ENCODE data around the gene DIO3. TPM values are rescaled to one million over a fixed set of nuclear protein-coding genes. Genes with fewer than 3 reads are reported as not detected.

The DIO3 gene
- total and polyA plus RNA-seq, 2 donors (not counting 1 experiment from before 2014, with no cell fraction given) = not detected

DNA sequence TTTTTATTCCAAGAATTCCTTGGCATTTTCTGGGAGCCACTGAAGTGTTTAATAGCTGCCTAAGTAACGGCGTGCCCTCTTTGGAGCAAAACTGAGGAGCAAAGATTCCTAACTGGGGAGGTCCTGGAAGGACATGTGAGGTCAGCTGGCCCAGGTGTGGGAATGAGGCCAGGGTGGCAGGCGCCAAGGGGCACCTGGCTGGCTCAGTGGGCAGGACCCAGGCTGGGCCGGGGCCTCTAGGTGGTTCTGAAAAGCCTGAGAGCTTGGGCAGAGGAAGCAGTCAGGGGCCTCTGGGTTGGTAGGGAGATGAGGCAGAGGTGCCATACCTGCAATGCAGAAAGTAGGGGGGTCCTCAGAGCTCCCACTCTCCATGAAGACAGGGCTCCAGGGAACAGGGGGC lies 27.1 kb upstream of the DIO3 start:
- H3K79me2 ChIP-seq (ENCODE audit: control insufficient read depth, insufficient read depth, low read length) = no peaks in the 10 kb centered on the region
- H3K4me2 ChIP-seq (replicated peaks; ENCODE audit: low read depth, low read length, poor library complexity, severe bottlenecking) = no peak overlapping the region
- intact Hi-C loops (cut with micrococcal nuclease) = no loop called here
- H3K27me3 Mint-ChIP-seq = peaks cover 21% of the 10 kb centered on the region
- no peaks in the 10 kb centered on the region for H3K9me3 Mint-ChIP-seq (ENCODE audit: insufficient read depth)
- CTCF ChIA-PET = no interaction called here
- H3K27ac ChIP-seq (ENCODE audit: low read length in 2 of 2) = no peak overlapping the region
- H3K4me3 Mint-ChIP-seq = no peak overlapping the region
- H3K4me1 ChIP-seq (ENCODE audit: control insufficient read depth in 2 of 2, insufficient read depth in 2 of 2, low read length in 2 of 2) = peaks cover 0 to 4% of the 10 kb centered on the region in 2 donors
- H3K4me1 Mint-ChIP-seq = peaks cover 4% of the 10 kb centered on the region
- POLR2A ChIA-PET = no interaction called here
- no peak overlapping the region for H3K4me3 ChIP-seq (ENCODE audit: control extremely low read depth in 1 of 5, extremely low read depth in 1 of 5, insufficient read depth in 1 of 5, low read depth in 2 of 5, low read length in 4 of 5)
- H4K20me1 ChIP-seq (ENCODE audit: control insufficient read depth, insufficient read depth, low read length, poor library complexity, severe bottlenecking) = no peaks in the 10 kb centered on the region
- peaks cover 0 to 14% (median 0%) of the 10 kb centered on the region in 3 donors for H3K9me3 ChIP-seq (ENCODE audit: control extremely low read depth in 1 of 3, control insufficient read depth in 2 of 3, insufficient read depth in 1 of 3, low read length in 2 of 3)
- H3K27ac Mint-ChIP-seq = no peak overlapping the region
- no peaks in the 10 kb centered on the region for H3K27me3 ChIP-seq (replicated peaks in 1 of 4; ENCODE audit: control extremely low read depth in 1 of 4, control insufficient read depth in 3 of 4, insufficient read depth in 4 of 4, low read length in 3 of 4)
- H3K36me3 ChIP-seq (replicated peaks in 1 of 2; ENCODE audit: control extremely low read depth in 1 of 2, control insufficient read depth in 1 of 2, extremely low read depth in 1 of 2, insufficient read depth in 2 of 2, low read length in 1 of 2) = no peaks in the 10 kb centered on the region
- DNase-seq (no peak), ATAC-seq (ENCODE audit: low read depth) (no peak)
- H2AFZ ChIP-seq (ENCODE audit: insufficient read depth, low read depth, low read length, poor library complexity, severe bottlenecking) = no peak overlapping the region
- TF ChIP-seq, protein P1, sequence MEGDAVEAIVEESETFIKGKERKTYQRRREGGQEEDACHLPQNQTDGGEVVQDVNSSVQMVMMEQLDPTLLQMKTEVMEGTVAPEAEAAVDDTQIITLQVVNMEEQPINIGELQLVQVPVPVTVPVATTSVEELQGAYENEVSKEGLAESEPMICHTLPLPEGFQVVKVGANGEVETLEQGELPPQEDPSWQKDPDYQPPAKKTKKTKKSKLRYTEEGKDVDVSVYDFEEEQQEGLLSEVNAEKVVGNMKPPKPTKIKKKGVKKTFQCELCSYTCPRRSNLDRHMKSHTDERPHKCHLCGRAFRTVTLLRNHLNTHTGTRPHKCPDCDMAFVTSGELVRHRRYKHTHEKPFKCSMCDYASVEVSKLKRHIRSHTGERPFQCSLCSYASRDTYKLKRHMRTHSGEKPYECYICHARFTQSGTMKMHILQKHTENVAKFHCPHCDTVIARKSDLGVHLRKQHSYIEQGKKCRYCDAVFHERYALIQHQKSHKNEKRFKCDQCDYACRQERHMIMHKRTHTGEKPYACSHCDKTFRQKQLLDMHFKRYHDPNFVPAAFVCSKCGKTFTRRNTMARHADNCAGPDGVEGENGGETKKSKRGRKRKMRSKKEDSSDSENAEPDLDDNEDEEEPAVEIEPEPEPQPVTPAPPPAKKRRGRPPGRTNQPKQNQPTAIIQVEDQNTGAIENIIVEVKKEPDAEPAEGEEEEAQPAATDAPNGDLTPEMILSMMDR (IDR thresholded peaks at IDR 0.05) = no peak
- no peak for TF ChIP-seq EZH2 (IDR thresholded peaks at IDR 0.05; ENCODE audit: borderline replicate concordance, insufficient read depth, low read depth, low read length, poor library complexity, severe bottlenecking)
- no peak overlapping the region for H3K9ac ChIP-seq (ENCODE audit: low read length)
- 89% methylated on average over 3 of the region's 4 CpGs for WGBS (ENCODE audit: insufficient coverage)

DNA sequence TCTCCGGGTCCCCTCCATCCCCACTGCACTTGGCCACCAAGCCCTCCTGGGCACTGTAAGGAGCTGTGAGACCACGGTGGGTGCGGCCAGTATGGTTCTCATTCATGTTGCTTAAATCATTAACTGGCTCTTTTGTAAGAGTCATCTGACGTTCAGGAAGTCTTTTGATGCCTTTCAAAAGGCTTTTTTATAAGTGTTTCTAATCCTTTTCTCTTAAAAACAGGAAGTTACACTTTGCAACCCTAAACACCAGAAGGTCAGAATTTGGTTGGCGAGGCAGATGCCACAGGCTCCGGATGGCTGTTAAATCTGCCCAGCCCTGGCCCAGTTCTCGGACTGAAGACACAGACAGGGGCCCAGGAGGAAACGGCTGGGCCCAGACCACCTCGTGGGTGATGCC lies 26.1 kb upstream of the DIO3 start:
- DNase-seq (no peak), ATAC-seq (ENCODE audit: low read depth) (no peak)
- Histone ChIP-seq H3K27ac (ENCODE audit: low read length in 2 of 2) (no peak overlapping the region), H3K36me3 (replicated peaks in 1 of 2; ENCODE audit: control extremely low read depth in 1 of 2, control insufficient read depth in 1 of 2, extremely low read depth in 1 of 2, insufficient read depth in 2 of 2, low read length in 1 of 2) (no peaks in the 10 kb centered on the region), H3K9ac (ENCODE audit: low read length) (no peak overlapping the region), H3K4me2 (replicated peaks; ENCODE audit: low read depth, low read length, poor library complexity, severe bottlenecking) (no peak overlapping the region), H2AFZ (ENCODE audit: insufficient read depth, low read depth, low read length, poor library complexity, severe bottlenecking) (peak overlapping the region; percentile 18), H3K9me3 (ENCODE audit: control extremely low read depth in 1 of 3, control insufficient read depth in 2 of 3, insufficient read depth in 1 of 3, low read length in 2 of 3) (peaks cover 0 to 11% (median 0%) of the 10 kb centered on the region in 3 donors), H3K27me3 (replicated peaks in 1 of 4; ENCODE audit: control extremely low read depth in 1 of 4, control insufficient read depth in 3 of 4, insufficient read depth in 4 of 4, low read length in 3 of 4) (no peaks in the 10 kb centered on the region), H3K4me1 (ENCODE audit: control insufficient read depth in 2 of 2, insufficient read depth in 2 of 2, low read length in 2 of 2) (peaks cover 0 to 4% of the 10 kb centered on the region in 2 donors), H4K20me1 (ENCODE audit: control insufficient read depth, insufficient read depth, low read length, poor library complexity, severe bottlenecking) (no peaks in the 10 kb centered on the region), H3K4me3 (ENCODE audit: control extremely low read depth in 1 of 5, extremely low read depth in 1 of 5, insufficient read depth in 1 of 5, low read depth in 2 of 5, low read length in 4 of 5) (no peak overlapping the region), H3K79me2 (ENCODE audit: control insufficient read depth, insufficient read depth, low read length) (no peaks in the 10 kb centered on the region)
- H3K4me1 Mint-ChIP-seq = peaks cover 4% of the 10 kb centered on the region
- ChIA-PET CTCF (no interaction called here), POLR2A (no interaction called here)
- 13% methylated on average over 6 of the region's 9 CpGs for WGBS (ENCODE audit: insufficient coverage)
- no peak overlapping the region for H3K4me3 Mint-ChIP-seq
- TF ChIP-seq, protein P1 (IDR thresholded peaks at IDR 0.05) = no peak
- TF ChIP-seq EZH2 (IDR thresholded peaks at IDR 0.05; ENCODE audit: borderline replicate concordance, insufficient read depth, low read depth, low read length, poor library complexity, severe bottlenecking) = no peak
- no peaks in the 10 kb centered on the region for H3K9me3 Mint-ChIP-seq (ENCODE audit: insufficient read depth)
- intact Hi-C loops (cut with micrococcal nuclease) = no loop called here
- peaks cover 21% of the 10 kb centered on the region for H3K27me3 Mint-ChIP-seq
- no peak overlapping the region for H3K27ac Mint-ChIP-seq
